Activated T-helper 9 cell treated with anti-CD3 and anti-CD28 coated beads, Interleukin-2, amount 50 U/mL, for 16 hours (primary cell): ENCODE measurements around the gene PRCD.

ENCODE experiments used
- DNase-seq: peaks from one replicate; pipeline ENCODE4 v3.0.0-alpha.2; 2020; ENCODE audit warnings: low read depth

Gene PRCD

GRCh38 chr17:76540381-76541300 is 797 bp downstream of the PRCD start:
- DNase-seq, result no peak

GRCh38 chr17:76541739-76542454 is 2.1 kb downstream of the PRCD start:
- DNase-seq, result no peak

GRCh38 chr17:76542566-76542971 is 2.7 kb downstream of the PRCD start:
- DNase-seq, result no peak

GRCh38 chr17:76542984-76543383 is 3.1 kb downstream of the PRCD start:
- no peak for DNase-seq

- no peak for DNase-seq
These were observed 3.6 kb downstream of the PRCD start for GRCh38 chr17:76543482-76543825.

GRCh38 chr17:76543826-76544545 is 4.1 kb downstream of the PRCD start:
- DNase-seq, result no peak

- DNase-seq, result no peak
These were observed 4.9 kb downstream of the PRCD start for GRCh38 chr17:76544546-76545365.

- no peak for DNase-seq
These were observed 6.2 kb downstream of the PRCD start for GRCh38 chr17:76545918-76546555.

GRCh38 chr17:76546556-76547182 is 6.8 kb downstream of the PRCD start:
- DNase-seq, result no peak

GRCh38 chr17:76547183-76547641 is 7.4 kb downstream of the PRCD start:
- DNase-seq, result no peak

GRCh38 chr17:76547642-76548202 is 7.9 kb downstream of the PRCD start:
- no peak for DNase-seq

- DNase-seq, result no peak
These were observed 8.8 kb downstream of the PRCD start for GRCh38 chr17:76548378-76549214.

- DNase-seq, result no peak
These were observed 9.3 kb downstream of the PRCD start for GRCh38 chr17:76549215-76549518.

- no peak for DNase-seq
These were observed 9.7 kb downstream of the PRCD start for GRCh38 chr17:76549539-76549938.

- no peak for DNase-seq
These were observed 11.1 kb downstream of the PRCD start for GRCh38 chr17:76550712-76551615.

GRCh38 chr17:76551685-76552084 is 11.8 kb downstream of the PRCD start:
- DNase-seq, result no peak

- no peak for DNase-seq
These were observed 13.5 kb downstream of the PRCD start for GRCh38 chr17:76553178-76553908.

- DNase-seq, result no peak
These were observed 14.3 kb downstream of the PRCD start for GRCh38 chr17:76554131-76554530.
